Activated T-cell treated with anti-CD3 and anti-CD28 coated beads for 4 hours (primary cell): Measurements from ENCODE around the gene ITGA3.

Source experiments
- DNase-seq: peaks from one replicate; pipeline ENCODE4 v3.0.0-alpha.2; 2020

The ITGA3 gene

DNA sequence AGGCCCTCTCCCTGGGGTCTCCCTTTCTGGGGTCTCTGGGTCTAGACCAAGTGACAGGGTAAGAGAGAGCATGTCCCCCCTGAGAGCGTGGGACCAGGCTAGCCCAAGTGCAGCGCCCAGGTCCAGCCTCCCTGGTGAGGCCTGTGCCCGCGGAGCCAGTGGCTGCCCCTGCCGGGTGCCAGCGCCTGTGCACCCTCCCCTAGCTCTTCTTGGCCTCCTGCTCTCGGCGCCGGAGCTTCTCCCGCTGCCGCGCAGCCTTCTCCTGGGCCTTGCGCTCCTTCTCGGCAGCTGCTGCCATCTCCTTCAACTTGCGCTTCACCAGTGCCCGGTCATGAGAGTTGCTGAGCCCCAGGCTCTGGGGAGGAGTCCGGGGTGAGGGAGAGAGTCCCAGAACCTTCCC is 56.8 kb downstream of the ITGA3 start:
- DNase-seq, result no peak

DNA sequence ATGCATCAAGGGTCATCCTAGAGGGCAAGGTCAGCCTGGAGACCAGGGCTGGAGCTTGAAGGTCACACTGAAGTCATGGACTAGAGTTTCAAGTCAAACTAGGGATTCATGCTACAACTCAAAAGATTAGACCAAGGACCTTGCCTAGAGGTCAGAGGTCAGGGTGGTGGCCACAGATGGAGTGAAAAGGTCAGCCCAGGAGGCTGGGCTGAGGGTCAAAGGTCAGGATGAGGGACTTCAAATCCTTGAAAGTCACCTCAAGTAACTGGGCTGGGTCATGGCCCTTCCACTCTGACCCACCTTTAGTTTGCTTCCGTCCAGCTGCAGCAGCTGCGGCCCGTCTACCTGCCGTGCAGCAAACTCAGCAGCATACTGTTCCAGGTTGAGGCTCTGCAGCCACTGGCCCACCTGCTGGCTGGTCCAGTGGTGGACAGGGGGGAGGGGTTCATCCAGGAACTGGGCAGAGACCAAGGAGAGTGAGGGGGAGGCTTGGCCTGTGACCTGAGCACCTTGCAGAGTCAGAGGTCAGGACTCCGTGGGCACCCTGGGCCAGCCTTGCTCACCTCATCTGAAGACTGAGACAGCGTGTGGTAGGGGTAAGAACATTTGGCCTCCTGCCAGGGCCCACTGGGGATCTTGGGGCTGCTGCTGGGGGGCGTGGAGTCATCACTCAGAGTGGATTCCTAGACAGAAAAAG is 57.9 kb downstream of the ITGA3 start:
- DNase-seq, result no peak

DNA sequence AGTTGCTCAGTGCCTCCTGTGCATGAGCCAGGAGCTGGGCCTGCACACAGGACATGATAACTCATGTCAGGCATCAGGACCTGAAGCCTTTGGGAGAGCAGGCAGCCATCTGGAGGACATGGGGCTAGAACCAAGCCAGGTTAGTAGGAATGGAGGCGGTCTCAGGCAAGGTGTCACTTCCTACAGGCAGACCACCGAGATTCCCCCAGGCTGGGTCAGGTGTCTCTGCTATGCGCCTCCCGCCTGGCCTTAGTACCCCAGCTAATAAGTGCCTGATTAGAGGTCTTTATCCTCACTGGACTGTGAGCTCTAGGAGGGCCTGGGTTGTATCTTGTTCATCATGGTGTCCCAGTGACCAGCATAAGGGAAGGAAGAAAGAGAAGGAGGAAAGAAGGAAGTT is 58.5 kb downstream of the ITGA3 start:
- no peak for DNase-seq

DNA sequence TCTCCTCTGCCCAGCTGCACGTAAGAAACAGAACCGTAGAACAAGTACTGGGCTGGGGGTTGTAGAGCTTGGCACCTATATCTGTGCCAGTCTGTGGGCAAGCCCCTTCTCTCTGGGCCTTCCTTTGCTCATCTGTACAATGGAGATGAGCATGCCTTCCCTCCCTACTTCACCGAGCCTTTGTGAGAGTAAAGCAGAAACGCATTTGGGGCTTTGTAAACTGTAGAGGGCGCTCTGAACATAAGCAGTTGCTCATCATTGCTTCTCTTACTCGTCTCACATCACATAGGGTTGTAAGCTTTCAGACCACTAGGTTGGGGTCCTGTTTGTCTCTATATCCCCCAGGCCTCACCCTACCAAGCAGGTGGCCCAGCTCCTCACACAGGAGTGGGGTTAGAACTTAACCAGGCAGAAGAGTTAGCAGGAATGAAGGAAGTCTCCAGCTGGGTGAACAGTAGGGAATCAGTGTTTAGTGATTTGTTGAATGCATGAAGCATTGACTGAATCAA is 59.0 kb downstream of the ITGA3 start:
- DNase-seq, result no peak

DNA sequence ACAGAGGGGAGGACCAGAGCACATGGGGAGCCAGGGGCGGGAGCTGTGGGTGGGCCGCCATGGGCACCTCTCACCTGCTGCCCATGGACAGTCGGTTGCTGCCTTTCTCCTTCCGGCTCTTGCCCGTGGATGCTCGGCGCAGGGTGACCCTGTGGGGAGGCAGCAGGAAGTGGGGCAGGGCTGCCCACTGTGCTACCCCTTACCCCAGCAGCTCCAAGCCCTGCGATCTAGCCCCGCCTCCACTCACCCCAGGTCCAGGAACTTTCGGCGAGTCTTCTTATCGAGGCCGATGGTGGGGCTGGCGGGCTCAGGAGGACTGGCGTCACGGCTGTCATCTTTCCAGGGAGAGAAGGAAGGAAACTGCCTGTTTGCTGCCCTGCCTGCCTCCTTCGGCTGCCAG is 59.8 kb downstream of the ITGA3 start:
- DNase-seq, result no peak

DNA sequence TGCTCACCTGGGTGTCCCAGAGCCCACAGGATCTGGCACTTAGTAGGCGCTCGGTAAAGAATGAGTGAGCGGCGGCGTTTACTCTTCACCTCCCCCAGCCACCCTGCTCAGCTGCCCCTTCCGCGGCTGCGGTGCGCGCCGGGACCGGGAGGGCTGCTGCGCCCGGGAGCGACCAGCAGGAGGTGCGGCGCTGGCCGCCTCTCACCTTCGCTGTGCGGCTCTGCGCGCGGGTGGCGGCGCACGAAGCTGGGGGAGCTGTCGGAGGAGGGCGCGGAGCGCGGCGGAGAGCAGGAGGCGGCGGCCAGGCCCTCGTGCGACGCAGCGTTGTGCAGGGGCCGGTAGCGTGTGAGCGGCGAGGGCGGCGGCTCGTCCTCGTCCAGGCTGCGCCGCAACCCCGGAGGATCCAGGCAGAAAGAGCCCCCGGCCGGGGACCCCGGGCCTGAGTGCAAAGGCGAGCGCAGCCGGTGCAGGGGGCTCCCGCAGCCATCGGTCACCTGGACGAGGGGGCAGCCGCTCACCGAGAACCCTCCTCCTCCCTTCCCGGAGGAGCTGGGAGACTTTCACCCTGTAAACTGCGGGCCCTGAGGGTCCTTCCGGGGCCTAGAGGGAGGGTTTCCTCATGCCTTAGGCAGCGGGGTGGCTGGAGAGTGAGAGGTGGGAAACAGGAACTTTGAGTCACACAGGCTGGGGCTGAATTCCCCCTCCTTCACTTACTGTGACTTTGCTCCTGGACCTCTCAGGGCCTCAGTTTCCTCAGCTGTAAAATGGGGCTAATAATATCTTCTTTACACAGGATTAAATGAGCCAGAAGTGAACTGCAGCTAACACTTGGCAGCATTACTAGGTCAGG is 61.5 kb downstream of the ITGA3 start:
- peak; percentile 45 for DNase-seq

DNA sequence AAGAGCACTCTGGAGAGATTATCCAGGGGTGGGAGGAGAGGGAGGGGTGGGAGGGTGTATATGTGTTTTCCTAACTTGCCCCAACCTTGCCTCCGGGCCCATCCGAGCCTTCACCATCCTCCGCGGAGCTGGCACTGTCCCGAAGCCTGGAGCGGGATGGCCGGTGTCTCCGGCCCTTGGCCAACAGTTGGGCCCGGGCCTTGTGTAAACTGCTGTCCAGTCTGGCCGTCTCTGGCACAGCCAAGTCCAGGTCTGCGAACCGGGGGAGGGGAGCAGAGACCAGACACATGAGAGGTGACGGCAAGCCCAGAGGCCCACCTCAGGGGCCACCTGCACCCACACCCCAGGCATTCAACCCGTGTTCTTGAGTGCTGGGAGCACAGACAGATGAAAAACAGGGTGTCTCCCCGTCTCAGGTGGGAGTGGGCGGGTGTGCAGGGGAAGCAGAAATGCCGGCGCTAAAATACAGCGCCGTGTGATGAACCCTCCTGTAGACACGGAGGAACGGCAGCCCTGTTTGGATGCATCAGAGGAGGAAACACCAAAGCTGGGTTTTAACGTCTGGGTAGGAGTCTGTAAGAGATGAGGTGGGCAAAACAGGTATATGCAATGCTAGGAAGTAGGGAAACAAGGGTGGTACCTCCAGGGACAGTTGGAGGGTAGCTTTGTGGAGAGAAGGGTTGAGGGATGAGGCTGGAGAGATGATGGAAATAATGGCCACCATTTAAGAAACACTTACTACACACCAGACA is 62.3 kb downstream of the ITGA3 start:
- DNase-seq, result no peak

DNA sequence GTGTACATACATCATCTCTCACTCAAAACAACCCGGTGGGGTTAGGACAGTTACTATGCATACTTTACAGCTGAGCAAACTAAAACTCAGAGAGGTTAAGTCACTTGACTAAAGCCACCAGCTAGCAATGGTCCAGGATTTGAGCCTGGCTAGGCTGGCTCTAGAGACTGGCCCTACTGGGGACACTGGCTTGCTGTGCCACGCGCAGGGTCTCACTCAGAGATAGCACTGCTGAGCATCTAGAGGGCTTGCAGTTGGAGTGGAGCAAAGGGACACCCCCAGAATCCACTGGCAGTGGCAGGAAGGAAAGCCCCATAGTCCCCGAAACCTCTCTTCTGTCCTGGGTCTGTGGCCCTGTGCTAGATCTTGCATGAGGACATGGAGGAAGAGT is 62.9 kb downstream of the ITGA3 start:
- DNase-seq, result no peak

DNA sequence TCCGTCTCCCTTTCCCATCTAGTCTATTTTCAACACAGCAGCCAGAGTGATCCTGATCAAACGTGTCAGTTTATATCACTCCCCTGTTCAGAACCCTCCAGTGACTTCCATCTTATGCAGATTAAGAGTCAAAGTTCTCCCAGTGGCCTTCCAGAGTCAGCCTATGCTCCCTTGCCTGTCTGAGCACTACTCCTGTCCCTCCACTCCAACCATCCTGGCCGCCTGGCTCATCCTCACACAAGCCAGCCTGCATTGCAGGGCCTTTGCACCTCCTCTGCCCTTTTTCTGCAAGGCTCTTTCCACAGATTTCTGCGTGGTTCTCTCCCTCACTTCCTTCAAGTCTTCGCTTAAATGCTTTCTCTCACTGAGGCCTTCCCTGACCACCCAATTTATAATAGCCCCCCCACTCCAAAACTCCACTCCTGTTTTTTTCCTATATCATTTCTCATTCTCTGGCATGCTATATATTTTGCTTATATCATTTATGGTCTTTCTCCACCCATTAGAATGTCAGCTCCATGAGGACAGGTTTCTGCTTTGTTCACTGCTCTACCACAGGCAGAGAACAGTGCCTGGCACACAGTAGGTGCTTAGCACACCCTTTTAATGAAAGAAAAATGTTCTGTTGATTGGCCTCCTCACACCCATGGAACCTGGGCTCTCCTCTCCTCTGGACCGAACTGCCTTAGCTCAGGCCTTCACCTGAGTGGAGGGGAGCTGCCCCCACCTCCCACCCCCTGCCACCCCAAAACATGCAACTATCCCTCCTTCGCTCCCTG is 64.8 kb downstream of the ITGA3 start:
- no peak for DNase-seq

DNA sequence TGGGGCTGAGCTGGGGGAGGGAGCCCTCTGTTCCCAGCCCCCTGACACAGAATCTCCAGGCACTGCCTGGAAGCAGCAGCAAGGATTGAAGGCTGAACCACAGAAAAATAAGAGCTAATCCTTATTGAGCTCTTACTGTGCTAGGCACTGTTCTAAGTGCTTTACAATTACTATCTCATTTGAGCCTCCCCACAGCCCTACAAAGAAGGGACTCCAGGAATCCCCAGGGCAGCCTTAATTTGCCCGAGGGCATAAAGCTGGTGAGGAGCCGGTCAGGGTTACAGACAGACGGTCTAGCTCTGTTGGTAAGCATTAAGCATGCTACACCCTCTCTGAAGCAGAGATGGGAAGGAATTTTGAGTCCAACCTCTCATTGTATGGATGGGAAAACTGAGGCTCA is 67.0 kb downstream of the ITGA3 start:
- DNase-seq, result no peak

DNA sequence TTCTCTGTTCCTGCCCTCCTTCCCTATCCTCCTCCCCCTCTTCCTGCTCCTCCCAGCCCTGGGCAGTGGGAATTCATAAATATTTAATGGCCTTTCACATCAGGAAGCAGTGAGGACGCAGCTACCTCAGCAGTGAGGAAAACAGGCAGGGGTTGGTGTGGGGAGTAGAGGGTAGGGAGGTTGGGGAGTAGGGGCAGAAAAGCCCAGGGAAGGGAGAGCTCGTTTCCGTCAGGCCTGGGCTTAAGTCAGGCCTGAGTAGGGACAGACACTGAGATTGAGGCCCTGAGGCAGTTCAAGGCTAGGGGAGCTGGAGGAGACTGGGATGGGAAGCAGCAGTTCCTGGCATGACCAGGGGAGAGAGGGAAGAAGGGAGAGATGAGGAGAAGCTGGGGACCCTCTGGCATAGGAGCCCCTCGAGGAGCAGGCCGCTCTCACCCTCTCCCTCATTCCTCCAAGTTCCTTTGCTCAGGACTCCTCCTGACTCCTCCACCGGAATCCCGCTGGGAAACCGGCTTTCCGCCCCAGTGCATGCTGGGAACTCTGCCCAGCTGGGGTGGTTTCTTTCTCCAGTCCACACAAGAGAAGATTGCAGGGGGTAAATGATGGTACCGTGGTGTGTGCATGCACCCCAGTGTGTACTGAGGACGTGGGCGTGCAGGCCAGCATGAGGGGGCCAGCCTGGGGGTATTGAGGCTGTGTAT is 67.9 kb downstream of the ITGA3 start:
- DNase-seq, result no peak

DNA sequence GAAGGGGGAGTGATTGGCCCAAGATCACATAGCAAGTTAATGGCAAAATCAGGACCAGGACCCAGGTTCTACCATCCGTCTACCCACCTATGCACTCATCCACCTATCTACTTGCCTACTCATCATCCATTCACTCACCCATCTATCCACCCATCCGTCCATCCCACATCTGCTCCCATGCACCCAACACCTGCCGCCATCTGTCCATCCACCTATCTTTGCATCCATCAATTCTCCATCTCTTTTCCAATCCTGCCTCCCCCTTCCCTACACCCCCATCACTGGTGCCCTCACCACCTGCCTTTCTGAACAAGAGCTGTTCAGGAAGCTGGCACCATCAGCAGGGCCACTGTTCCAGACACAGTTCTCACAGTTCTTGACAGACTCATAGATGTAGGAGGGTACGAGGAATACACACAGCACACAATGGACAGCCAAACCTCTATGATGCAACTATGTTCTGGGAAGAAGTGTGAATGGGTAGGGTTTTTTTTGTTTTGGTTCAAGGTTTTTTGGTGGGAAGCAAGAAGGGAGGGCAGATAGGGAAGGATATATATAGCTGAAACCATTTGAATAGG is 69.6 kb downstream of the ITGA3 start:
- no peak for DNase-seq

DNA sequence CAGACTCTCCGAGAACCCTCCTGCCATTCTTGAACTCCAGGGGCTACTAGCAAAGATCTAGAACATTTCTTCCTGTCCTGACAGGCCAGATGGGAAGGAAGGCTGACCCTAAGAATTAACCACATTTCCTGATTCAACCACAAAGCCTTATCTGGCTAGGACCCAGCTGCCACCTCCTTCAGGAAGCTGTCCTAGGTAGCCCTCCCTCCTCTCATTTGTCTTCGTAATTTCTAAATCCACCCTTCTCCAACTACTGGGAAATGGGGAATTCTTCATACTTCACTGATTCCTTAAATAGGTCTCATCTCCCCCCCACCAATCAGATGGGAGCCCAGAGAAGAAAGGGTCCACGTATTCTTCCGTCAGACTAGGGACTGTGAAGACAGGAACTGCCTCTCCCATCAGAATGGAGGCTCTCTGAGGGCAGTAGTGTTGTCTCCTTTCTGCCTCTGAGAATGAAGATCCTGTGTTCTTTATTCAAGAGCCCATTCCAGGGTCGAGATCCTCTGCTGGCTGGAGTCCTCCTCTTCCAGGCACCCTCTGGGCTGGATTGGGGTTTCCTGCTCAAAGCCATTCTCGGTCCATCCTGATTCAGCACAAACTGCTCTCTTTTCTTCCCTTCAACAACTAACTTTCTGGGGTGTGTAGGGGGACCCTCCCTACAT is 71.9 kb downstream of the ITGA3 start:
- no peak for DNase-seq

DNA sequence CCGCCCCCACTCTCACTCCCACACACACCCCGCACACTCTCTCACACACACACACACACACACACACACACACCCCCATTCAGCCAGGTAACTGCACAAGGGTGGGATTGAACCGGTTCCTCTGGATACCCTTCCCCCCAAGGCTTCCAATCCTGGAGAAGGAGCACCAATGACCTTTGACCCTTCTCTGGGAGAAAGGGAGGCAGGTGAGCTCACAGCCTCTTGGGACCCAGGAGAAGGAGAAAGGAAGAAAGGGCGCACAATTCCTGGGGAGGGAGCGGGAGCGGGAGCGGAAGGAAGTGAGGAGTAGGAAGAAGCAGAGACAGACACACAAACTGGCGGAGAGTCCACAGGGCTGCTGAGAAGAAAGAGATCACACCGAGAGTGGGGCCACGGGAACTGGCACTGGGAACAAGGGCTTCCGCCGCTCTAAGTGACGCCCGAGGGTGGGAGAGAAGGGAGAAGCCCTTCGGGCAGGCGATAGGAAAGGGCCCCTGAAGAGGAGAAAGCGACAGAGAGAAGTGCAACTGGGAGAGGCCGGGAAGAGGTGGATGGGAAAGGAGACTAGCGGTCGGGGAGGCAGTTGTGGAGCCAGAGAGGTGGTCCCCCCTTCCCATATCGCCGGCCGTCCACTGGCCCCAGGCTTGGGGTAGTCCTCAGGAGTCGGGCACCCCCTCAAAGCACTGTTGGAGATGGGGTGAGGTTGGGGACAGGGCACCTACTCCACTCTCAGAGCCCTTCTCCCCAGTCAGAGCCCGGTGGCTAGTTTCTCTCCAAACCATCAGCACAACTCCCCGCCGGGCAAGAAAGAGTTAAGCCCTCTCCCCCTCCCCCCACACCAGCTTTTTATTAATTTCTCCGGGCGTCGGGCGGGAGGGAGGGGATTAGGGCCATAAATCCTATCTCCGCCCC is 72.8 kb downstream of the ITGA3 start:
- no peak for DNase-seq

DNA sequence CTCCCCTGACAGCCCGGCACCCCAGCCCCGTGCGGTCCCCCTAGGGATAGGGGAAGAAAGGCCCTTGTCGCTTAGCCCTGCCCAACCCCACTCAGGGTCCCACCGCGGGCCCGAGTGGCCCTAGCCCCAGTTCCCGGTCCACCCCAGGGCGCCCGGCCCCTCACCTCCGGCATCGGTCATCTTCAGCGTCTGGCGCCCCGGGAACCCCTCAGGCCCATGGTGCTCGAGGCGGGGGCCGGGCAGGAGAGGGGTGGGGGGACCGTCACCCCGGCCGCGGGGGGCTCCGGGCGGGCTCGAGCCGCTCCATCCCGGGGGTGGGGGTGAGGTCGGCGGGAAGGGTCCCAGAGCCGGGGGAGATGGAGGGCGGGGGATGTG is 73.4 kb downstream of the ITGA3 start:
- DNase-seq, result no peak

DNA sequence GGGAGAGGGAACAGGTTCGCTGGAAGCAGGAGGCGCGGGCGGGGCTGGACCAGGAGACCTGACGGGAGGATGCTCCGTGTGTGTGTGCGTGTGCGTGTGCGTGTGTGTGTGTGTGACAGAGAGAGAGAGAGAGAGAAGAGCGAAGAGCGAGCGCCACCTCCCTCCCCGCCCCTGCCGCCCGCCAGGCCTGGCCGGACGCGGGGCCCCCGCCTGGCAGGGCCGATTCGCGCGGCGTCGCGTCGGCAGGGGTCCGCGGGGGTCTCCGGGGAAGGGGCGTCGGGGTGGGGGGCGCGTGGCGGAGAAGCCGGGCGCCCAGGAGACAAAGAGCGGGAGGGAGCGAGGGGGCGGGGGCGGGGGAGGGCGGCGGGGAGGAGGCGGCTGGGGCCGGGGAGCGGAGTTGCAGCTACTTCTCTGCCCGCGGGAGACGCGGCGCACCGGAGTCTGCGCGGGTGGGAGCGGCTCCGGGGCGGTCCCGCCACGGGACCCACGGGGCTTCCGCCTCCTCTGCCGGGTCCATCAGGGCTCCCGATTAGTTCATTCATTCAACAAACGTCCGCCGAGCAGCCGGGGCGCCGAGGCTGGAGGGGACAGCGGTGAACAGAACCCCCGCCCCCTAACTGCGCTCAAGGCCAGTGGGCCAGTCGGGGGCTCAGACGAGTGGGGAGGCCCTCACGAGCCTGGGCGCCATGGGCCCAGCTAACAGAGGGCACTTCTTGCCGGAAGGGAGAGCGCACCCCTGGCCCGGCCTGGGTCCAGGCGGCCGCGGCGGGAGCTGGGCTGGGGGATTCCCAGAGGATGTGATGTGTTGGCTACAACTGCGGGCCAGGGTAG is 74.0 kb downstream of the ITGA3 start, which contains the start of gene SAMD14:
TSS of gene SAMD14 (minus strand) at position 433 of the 831 bp plus-strand sequence. CDS start 5,201 bp downstream, outside the sequence.
- DNase-seq, result no peak

DNA sequence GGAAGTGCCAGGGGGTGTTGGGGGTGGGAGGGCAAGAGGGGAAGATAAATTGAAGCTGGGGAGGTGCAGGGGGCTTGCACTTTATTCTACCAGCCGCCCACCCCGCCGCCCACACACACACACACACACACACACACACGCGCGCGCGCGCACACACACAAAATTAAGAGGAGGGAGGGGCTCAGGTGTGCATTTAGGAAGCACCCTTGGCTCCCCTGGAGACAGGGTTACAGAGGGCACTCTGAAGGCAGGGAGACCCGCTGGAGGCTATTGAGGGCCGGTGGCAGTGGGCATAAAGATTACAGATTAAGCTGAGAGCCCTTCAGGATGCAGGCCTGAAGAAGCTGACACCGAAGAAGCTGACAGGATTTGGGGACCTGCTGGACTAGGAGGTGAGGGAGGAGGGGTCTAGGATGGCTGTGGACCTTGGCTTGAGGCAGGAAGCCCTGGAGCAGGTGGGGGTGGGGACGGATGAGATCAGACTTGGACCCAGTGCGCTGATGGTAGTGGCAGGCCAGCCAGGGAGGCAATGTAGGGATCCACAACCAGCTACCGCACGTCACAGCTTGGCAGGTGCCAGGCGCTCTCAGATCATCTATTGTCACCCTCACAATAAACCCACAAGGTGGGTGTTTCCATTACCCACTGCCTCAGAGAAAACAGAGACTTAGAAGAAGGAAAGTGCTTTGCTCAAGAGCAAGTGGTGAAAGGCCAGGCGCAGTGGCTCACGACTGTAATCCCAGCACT is 74.8 kb downstream of the ITGA3 start:
- no peak for DNase-seq

DNA sequence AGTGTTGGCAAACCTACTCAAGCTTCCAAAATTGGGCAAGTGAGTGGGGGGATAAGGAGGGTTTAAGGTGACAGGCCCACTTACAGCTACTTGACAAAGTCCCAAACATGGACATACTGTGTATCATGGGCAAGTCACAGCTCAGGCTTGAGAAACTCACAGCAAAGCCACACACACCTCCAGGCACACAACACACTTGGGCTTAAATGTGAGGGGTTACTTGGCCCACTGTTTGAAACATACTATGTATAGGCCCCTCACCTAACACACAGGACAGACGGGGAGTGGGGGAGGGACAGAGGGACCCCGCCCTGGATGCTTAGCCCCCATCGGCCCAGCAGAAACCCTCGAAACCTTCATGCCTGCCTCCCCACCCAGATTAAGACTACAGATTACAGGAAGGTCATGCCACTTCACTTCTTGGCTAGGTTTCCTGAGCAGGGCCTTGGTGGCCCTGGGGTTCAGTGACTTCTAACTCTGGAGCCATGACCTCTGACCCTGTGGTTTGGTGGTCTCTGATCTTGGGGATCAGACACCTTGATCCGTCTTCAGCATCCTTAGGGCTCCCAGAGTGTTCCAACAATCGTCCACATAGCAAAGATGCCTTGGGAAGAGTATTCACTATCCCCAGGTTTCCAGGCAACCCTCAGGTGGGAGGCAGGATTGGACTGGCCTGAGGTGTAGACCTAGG is 76.3 kb downstream of the ITGA3 start:
- DNase-seq, result no peak
